ENCODE data around the gene ACMSD.
"Not testable (repeated sequence)": the region's sequence is repeated elsewhere in the genome, so short reads cannot be mapped to it uniquely, and the experiment has no call there.

The ACMSD gene

GRCh38 chr2:134900151-134900550 is 61.7 kb downstream of the ACMSD start:
- peak; percentile 4 for DNase-seq (ENCODE audit: low read depth)
- no peak for TF ChIP-seq CTCF (IDR thresholded peaks at IDR 0.05; ENCODE audit: low read length, missing control alignments)

GRCh38 chr2:134903701-134904100 is 65.3 kb downstream of the ACMSD start:
- H3K4me3 ChIP-seq (replicated peaks; ENCODE audit: low read depth, low read length); DNase-seq (ENCODE audit: low read depth): not testable (repeated sequence)

More at GRCh38 chr2:134900151-134900550, 61.7 kb downstream of the ACMSD start:
- H3K4me3 ChIP-seq (replicated peaks; ENCODE audit: low read depth, low read length): no peak overlapping the region

- TF ChIP-seq CTCF (IDR thresholded peaks at IDR 0.05; ENCODE audit: low read length, missing control alignments): no peak
- no peak for DNase-seq (ENCODE audit: low read depth)
- H3K4me3 ChIP-seq (replicated peaks; ENCODE audit: low read depth, low read length): no peak overlapping the region
Observed at GRCh38 chr2:134905168-134905567, 66.8 kb downstream of the ACMSD start.

- no peak overlapping the region for H3K4me3 ChIP-seq (replicated peaks; ENCODE audit: low read depth, low read length)
- no peak for DNase-seq (ENCODE audit: low read depth)
- no peak for TF ChIP-seq CTCF (IDR thresholded peaks at IDR 0.05; ENCODE audit: low read length, missing control alignments)
Observed at GRCh38 chr2:134906726-134907125, 68.3 kb downstream of the ACMSD start.

GRCh38 chr2:134907441-134908116 is 69.2 kb downstream of the ACMSD start:
- not testable (repeated sequence) for H3K4me3 ChIP-seq (replicated peaks; ENCODE audit: low read depth, low read length); DNase-seq (ENCODE audit: low read depth)

- TF ChIP-seq CTCF (IDR thresholded peaks at IDR 0.05; ENCODE audit: low read length, missing control alignments): no peak
- no peak overlapping the region for H3K4me3 ChIP-seq (replicated peaks; ENCODE audit: low read depth, low read length)
- no peak for DNase-seq (ENCODE audit: low read depth)
Observed at GRCh38 chr2:134910763-134911399, 72.5 kb downstream of the ACMSD start.

GRCh38 chr2:134911400-134911785 is 73.0 kb downstream of the ACMSD start:
- no peak for DNase-seq (ENCODE audit: low read depth)
- no peak for TF ChIP-seq CTCF (IDR thresholded peaks at IDR 0.05; ENCODE audit: low read length, missing control alignments)
- H3K4me3 ChIP-seq (replicated peaks; ENCODE audit: low read depth, low read length): no peak overlapping the region

- no peak for TF ChIP-seq CTCF (IDR thresholded peaks at IDR 0.05; ENCODE audit: low read length, missing control alignments)
- peak; percentile 45 for DNase-seq (ENCODE audit: low read depth)
- no peak overlapping the region for H3K4me3 ChIP-seq (replicated peaks; ENCODE audit: low read depth, low read length)
Observed at GRCh38 chr2:134912361-134912760, 73.9 kb downstream of the ACMSD start.

Measured in fibroblast of pulmonary artery (primary cell).